ENCODE measurements around the gene SLCO6A1.

DNA sequence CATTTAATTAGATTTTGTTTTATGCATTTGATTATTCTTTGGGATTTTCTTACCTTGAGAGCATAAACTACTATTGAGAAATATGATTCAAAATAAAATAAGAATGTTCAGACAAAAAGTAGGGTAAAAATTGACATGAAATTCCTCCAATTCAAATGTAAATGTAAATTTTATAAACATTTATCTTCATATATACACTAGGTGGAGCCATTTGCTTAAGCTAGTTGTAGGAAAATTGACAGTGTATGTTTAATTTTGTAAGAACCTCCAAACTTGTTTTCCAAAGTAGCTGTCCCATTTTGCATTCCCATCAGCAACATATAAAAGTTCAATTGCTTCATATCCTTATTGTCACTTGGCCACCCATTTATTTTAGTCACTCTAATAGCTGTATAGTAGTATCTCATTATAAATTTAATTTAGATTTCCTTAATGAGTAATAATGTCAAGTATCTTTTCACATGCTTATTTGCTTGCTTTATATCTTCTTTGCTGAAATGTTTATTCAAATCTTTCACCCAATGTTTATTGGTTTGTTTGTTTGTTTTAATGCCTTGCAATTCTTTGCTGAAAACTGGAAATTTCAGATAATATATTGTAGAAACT is 37.6 kb upstream of the SLCO6A1 start:
- TF ChIP-seq, protein P1, sequence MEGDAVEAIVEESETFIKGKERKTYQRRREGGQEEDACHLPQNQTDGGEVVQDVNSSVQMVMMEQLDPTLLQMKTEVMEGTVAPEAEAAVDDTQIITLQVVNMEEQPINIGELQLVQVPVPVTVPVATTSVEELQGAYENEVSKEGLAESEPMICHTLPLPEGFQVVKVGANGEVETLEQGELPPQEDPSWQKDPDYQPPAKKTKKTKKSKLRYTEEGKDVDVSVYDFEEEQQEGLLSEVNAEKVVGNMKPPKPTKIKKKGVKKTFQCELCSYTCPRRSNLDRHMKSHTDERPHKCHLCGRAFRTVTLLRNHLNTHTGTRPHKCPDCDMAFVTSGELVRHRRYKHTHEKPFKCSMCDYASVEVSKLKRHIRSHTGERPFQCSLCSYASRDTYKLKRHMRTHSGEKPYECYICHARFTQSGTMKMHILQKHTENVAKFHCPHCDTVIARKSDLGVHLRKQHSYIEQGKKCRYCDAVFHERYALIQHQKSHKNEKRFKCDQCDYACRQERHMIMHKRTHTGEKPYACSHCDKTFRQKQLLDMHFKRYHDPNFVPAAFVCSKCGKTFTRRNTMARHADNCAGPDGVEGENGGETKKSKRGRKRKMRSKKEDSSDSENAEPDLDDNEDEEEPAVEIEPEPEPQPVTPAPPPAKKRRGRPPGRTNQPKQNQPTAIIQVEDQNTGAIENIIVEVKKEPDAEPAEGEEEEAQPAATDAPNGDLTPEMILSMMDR (conservative IDR thresholded peaks at IDR 0.05; ENCODE audit: low read length), result peak; percentile 70
- no peak for TF ChIP-seq EZH2phosphoT487 (IDR thresholded peaks at IDR 0.05; ENCODE audit: borderline replicate concordance, low read depth, low read length)

Measured in OCI-LY7 (cell line).